Right ventricle myocardium inferior (tissue), 1 donor: ENCODE results near the gene NSF. TPM values are rescaled to one million over a fixed set of nuclear protein-coding genes. Genes with fewer than 3 reads are reported as not detected.
"Not testable (repeated sequence)": the region's sequence is repeated elsewhere in the genome, so short reads cannot be mapped to it uniquely, and the experiment has no call there.

ENCODE experiments used
- ATAC-seq: fragments of 200-7000 bp; cut with Tn5 transposase; one replicate; pipeline ENCODE4 v1.9.1; 2020; ENCODE audit warnings: mild to moderate bottlenecking, moderate library complexity
- DNase-seq: peaks from one replicate; pipeline ENCODE4 v3.0.0; 2021; ENCODE audit errors: missing footprints
- intact Hi-C: fragments of 100-400 bp; cut with DNase I; formaldehyde crosslinking; loops from one replicate; pipeline ENCODE4 v1.11.0; 2022
- total RNA-seq: library from RNA; stranded (reverse); fragmentation: NEBNext Ultra II Directional; extraction: Animal tissue kit (Norgen Biotek cat#: 25700); gene quantifications from one replicate; pipeline ENCODE4 v1.2.1, GENCODE V29; 2021
- donor health status: DM: no; HTN: yes; CAD: no; lungs with severe emphysema.

The NSF gene
- total RNA-seq, 1 donor from 2014 or later: 26.8 TPM

- intact Hi-C loops: no loop called here
- ATAC-seq (no peak), DNase-seq (no peak)
These were observed 146.9 kb downstream of the NSF start for GRCh38 chr17:46737326-46737725.

- no peak for DNase-seq
- intact Hi-C loops: no loop called here
- no peak for ATAC-seq
These were observed 148.1 kb downstream of the NSF start for GRCh38 chr17:46738544-46738943.

- intact Hi-C loops: no loop called here
- no peak for DNase-seq
- ATAC-seq: no peak
These were observed 149.5 kb downstream of the NSF start for GRCh38 chr17:46739982-46740381.

- intact Hi-C loops: no loop called here
- DNase-seq (no peak), ATAC-seq (no peak)
These were observed 150.8 kb downstream of the NSF start for GRCh38 chr17:46741122-46741730.

GRCh38 chr17:46742565-46743270 is 152.2 kb downstream of the NSF start:
- intact Hi-C loops: no loop called here
- ATAC-seq (peak; percentile 91), DNase-seq (no peak)

- ATAC-seq: no peak
- no peak for DNase-seq
- intact Hi-C loops: no loop called here
These were observed 154.0 kb downstream of the NSF start for GRCh38 chr17:46744441-46744840.

GRCh38 chr17:46745376-46745775 is 154.9 kb downstream of the NSF start:
- no peak for ATAC-seq
- intact Hi-C loops: no loop called here
- DNase-seq: no peak

GRCh38 chr17:46751425-46751824 is 161.0 kb downstream of the NSF start:
- DNase-seq (no peak), ATAC-seq (no peak)

GRCh38 chr17:46753776-46754175 is 163.3 kb downstream of the NSF start:
- DNase-seq: no peak
- ATAC-seq: no peak
- intact Hi-C loops: no loop called here

More at GRCh38 chr17:46751425-46751824, 161.0 kb downstream of the NSF start:
- intact Hi-C loops: no loop called here

GRCh38 chr17:46756081-46756735 is 165.7 kb downstream of the NSF start:
- no peak for ATAC-seq
- intact Hi-C loops: no loop called here
- no peak for DNase-seq

GRCh38 chr17:46756861-46757260 is 166.4 kb downstream of the NSF start:
- no peak for ATAC-seq
- intact Hi-C loops: no loop called here
- DNase-seq: no peak

GRCh38 chr17:46757588-46757987 is 167.1 kb downstream of the NSF start:
- ATAC-seq, DNase-seq, intact Hi-C loops: not testable (repeated sequence)

GRCh38 chr17:46758614-46759013 is 168.1 kb downstream of the NSF start:
- intact Hi-C loops: no loop called here
- ATAC-seq: no peak
- DNase-seq: no peak

GRCh38 chr17:46759141-46759540 is 168.7 kb downstream of the NSF start:
- intact Hi-C loops: no loop called here
- no peak for DNase-seq
- ATAC-seq: no peak

- DNase-seq (no peak), ATAC-seq (no peak)
- intact Hi-C loops: no loop called here
These were observed 172.9 kb downstream of the NSF start for GRCh38 chr17:46763416-46763815.

- no peak for ATAC-seq
- intact Hi-C loops: no loop called here
- no peak for DNase-seq
These were observed 173.7 kb downstream of the NSF start for GRCh38 chr17:46764000-46764708.

GRCh38 chr17:46764709-46765401 is 174.4 kb downstream of the NSF start:
- peak; percentile 84 for ATAC-seq
- peak; percentile 84 for DNase-seq
- intact Hi-C loops: no loop called here

GRCh38 chr17:46765453-46765852 is 175.0 kb downstream of the NSF start:
- intact Hi-C loops: no loop called here
- peak; percentile 9 for ATAC-seq
- no peak for DNase-seq
